ENCODE data around the gene BEND7.
"Not testable (repeated sequence)": the region's sequence is repeated elsewhere in the genome, so short reads cannot be mapped to it uniquely, and the experiment has no call there.

DNA sequence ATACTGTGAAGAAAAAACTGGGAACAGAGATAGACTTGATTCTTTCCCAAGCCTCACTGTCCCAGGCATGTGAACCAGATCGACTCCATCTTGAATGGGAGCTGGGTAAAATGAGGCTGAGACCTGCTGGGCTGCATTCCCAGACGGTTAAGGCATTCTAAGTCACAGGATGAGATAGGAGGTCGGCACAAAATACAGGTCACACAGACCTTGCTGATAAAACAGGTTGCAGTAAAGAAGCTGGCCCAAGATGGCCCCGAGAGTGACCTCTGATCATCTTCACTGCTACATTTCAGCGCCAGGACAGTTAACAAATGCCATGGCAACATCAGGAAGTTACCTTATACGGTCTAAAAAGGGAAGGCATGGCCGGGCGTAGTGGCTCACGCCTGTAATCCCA lies 9.2 kb upstream of the BEND7 start:
- TF ChIP-seq, protein P1, sequence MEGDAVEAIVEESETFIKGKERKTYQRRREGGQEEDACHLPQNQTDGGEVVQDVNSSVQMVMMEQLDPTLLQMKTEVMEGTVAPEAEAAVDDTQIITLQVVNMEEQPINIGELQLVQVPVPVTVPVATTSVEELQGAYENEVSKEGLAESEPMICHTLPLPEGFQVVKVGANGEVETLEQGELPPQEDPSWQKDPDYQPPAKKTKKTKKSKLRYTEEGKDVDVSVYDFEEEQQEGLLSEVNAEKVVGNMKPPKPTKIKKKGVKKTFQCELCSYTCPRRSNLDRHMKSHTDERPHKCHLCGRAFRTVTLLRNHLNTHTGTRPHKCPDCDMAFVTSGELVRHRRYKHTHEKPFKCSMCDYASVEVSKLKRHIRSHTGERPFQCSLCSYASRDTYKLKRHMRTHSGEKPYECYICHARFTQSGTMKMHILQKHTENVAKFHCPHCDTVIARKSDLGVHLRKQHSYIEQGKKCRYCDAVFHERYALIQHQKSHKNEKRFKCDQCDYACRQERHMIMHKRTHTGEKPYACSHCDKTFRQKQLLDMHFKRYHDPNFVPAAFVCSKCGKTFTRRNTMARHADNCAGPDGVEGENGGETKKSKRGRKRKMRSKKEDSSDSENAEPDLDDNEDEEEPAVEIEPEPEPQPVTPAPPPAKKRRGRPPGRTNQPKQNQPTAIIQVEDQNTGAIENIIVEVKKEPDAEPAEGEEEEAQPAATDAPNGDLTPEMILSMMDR (IDR thresholded peaks at IDR 0.05; ENCODE audit: low read depth, low read length, poor library complexity, severe bottlenecking), result not testable (repeated sequence)
- not testable (repeated sequence) for TF ChIP-seq EZH2phosphoT487 (IDR thresholded peaks at IDR 0.05; ENCODE audit: borderline replicate concordance, low read length)
